GM23338 (cell line): ENCODE data around the gene CD6.

ENCODE experiments used
- CREB1 ChIP-seq: fragments of 250-450 bp; sonication (Bioruptor Pico); IDR thresholded peaks from 2 replicates; pipeline ENCODE4 v1.5.0; 2020; ENCODE audit warnings: low read depth, mild to moderate bottlenecking, moderate library complexity
- EZH2 ChIP-seq: fragments of 200-600 bp; sonication (generic); IDR thresholded peaks from one replicate; pipeline ENCODE4 v1.8.0; 2017; ENCODE audit warnings: antibody characterized with exemption, mild to moderate bottlenecking, low read depth; ENCODE audit not compliant: unreplicated experiment
- EZH2phosphoT487 ChIP-seq: fragments of 200-600 bp; sonication (generic); IDR thresholded peaks from one replicate; pipeline ENCODE4 v1.8.1; 2018; ENCODE audit warnings: antibody characterized with exemption; ENCODE audit not compliant: unreplicated experiment
- JUNB ChIP-seq: IDR thresholded peaks from one replicate; pipeline ENCODE4 v1.6.1; 2016; ENCODE audit warnings: antibody characterized with exemption; ENCODE audit not compliant: unreplicated experiment
- POLR2AphosphoS5 ChIP-seq: IDR thresholded peaks from 2 replicates; pipeline ENCODE4 v1.6.1; 2016; ENCODE audit warnings: antibody characterized with exemption, low read depth
- TF ChIP-seq, protein P1 (sequence below), 2 experiments: fragments of 200-600 bp in 1 of 2; sonication (generic) in 1 of 2; conservative IDR thresholded peaks; 2 replicates each; pipeline versions ENCODE4 v1.5.1 to v1.6.1; 2016 to 2017; ENCODE audit warnings: antibody characterized with exemption in 2 of 2, low read depth in 2 of 2, mild to moderate bottlenecking in 2 of 2, moderate library complexity in 1 of 2
- TF ChIP-seq, protein P2 (sequence below): IDR thresholded peaks from one replicate; pipeline ENCODE4 v1.6.1; 2018; ENCODE audit warnings: antibody characterized with exemption; ENCODE audit not compliant: unreplicated experiment

GRCh38 chr11:61067782-61068446 lies 96.4 kb downstream of the CD6 start:
- TF ChIP-seq, protein P1, sequence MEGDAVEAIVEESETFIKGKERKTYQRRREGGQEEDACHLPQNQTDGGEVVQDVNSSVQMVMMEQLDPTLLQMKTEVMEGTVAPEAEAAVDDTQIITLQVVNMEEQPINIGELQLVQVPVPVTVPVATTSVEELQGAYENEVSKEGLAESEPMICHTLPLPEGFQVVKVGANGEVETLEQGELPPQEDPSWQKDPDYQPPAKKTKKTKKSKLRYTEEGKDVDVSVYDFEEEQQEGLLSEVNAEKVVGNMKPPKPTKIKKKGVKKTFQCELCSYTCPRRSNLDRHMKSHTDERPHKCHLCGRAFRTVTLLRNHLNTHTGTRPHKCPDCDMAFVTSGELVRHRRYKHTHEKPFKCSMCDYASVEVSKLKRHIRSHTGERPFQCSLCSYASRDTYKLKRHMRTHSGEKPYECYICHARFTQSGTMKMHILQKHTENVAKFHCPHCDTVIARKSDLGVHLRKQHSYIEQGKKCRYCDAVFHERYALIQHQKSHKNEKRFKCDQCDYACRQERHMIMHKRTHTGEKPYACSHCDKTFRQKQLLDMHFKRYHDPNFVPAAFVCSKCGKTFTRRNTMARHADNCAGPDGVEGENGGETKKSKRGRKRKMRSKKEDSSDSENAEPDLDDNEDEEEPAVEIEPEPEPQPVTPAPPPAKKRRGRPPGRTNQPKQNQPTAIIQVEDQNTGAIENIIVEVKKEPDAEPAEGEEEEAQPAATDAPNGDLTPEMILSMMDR (conservative IDR thresholded peaks at IDR 0.05; ENCODE audit: low read depth in 2 of 2): no peak
- TF ChIP-seq JUNB (no peak), POLR2AphosphoS5 (no peak), EZH2 (no peak), CREB1 (no peak), EZH2phosphoT487 (no peak)
- TF ChIP-seq, protein P2, sequence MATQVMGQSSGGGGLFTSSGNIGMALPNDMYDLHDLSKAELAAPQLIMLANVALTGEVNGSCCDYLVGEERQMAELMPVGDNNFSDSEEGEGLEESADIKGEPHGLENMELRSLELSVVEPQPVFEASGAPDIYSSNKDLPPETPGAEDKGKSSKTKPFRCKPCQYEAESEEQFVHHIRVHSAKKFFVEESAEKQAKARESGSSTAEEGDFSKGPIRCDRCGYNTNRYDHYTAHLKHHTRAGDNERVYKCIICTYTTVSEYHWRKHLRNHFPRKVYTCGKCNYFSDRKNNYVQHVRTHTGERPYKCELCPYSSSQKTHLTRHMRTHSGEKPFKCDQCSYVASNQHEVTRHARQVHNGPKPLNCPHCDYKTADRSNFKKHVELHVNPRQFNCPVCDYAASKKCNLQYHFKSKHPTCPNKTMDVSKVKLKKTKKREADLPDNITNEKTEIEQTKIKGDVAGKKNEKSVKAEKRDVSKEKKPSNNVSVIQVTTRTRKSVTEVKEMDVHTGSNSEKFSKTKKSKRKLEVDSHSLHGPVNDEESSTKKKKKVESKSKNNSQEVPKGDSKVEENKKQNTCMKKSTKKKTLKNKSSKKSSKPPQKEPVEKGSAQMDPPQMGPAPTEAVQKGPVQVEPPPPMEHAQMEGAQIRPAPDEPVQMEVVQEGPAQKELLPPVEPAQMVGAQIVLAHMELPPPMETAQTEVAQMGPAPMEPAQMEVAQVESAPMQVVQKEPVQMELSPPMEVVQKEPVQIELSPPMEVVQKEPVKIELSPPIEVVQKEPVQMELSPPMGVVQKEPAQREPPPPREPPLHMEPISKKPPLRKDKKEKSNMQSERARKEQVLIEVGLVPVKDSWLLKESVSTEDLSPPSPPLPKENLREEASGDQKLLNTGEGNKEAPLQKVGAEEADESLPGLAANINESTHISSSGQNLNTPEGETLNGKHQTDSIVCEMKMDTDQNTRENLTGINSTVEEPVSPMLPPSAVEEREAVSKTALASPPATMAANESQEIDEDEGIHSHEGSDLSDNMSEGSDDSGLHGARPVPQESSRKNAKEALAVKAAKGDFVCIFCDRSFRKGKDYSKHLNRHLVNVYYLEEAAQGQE: no peak
